Measurements from ENCODE around the gene SBNO1.
"Not testable (repeated sequence)": the region's sequence is repeated elsewhere in the genome, so short reads cannot be mapped to it uniquely, and the experiment has no call there.

SBNO1 gene

GRCh38 chr12:123369229-123369628 lies 4.6 kb upstream of the SBNO1 start:
- no peaks in the 10 kb centered on the region for H3K27me3 ChIP-seq (ENCODE audit: insufficient read depth, low read length)
- H3K79me2 ChIP-seq (ENCODE audit: insufficient read depth, low read length) = peaks cover 3% of the 10 kb centered on the region
- H3K4me3 ChIP-seq (ENCODE audit: low read depth, low read length, poor library complexity, severe bottlenecking) = no peak overlapping the region
- no peak overlapping the region for H2AFZ ChIP-seq (ENCODE audit: low read length)
- H3K27ac ChIP-seq (ENCODE audit: low read depth, low read length, poor library complexity, severe bottlenecking) = peak overlapping the region; percentile 43
- TF ChIP-seq CTCF (IDR thresholded peaks at IDR 0.05; ENCODE audit: low read length) = no peak
- no peak for TF ChIP-seq EZH2 (IDR thresholded peaks at IDR 0.05; ENCODE audit: borderline replicate concordance, low read length)
- peaks cover 11% of the 10 kb centered on the region for H3K4me1 ChIP-seq (ENCODE audit: insufficient read depth, low read length, severe bottlenecking)
- H3K9me2 ChIP-seq (ENCODE audit: low read depth, low read length) = no peaks in the 10 kb centered on the region
- no peaks in the 10 kb centered on the region for H3K9me3 ChIP-seq (ENCODE audit: low read length)
- H3K9ac ChIP-seq (ENCODE audit: low read length) = no peak overlapping the region
- no peaks in the 10 kb centered on the region for H3K36me3 ChIP-seq (ENCODE audit: insufficient read depth, low read length)
- H4K20me1 ChIP-seq (ENCODE audit: insufficient read depth, low read length) = no peaks in the 10 kb centered on the region
- H3K4me2 ChIP-seq (ENCODE audit: low read length) = no peak overlapping the region
- 0 out of 2 replicates have a peak, but pooled peaks cover 4% of the 10 kb centered on the region for H3F3A ChIP-seq (ENCODE audit: insufficient read depth, low read length)

- not testable (repeated sequence) for H3K27me3 ChIP-seq (ENCODE audit: insufficient read depth, low read length); H2AFZ ChIP-seq (ENCODE audit: low read length); H4K20me1 ChIP-seq (ENCODE audit: insufficient read depth, low read length); H3K9ac ChIP-seq (ENCODE audit: low read length); H3K4me3 ChIP-seq (ENCODE audit: low read depth, low read length, poor library complexity, severe bottlenecking); H3K9me2 ChIP-seq (ENCODE audit: low read depth, low read length); H3K27ac ChIP-seq (ENCODE audit: low read depth, low read length, poor library complexity, severe bottlenecking); H3K36me3 ChIP-seq (ENCODE audit: insufficient read depth, low read length); H3F3A ChIP-seq (ENCODE audit: insufficient read depth, low read length); H3K4me2 ChIP-seq (ENCODE audit: low read length); H3K9me3 ChIP-seq (ENCODE audit: low read length)
- H3K79me2 ChIP-seq (ENCODE audit: insufficient read depth, low read length) = peaks cover 11% of the 10 kb centered on the region
- H3K4me1 ChIP-seq (ENCODE audit: insufficient read depth, low read length, severe bottlenecking) = peaks cover 11% of the 10 kb centered on the region
Observed at GRCh38 chr12:123368431-123368830, 3.8 kb upstream of the SBNO1 start.

- H3K4me3 ChIP-seq (ENCODE audit: low read depth, low read length, poor library complexity, severe bottlenecking) = no peak overlapping the region
- 0 out of 2 replicates have a peak, but pooled peaks cover 4% of the 10 kb centered on the region for H3F3A ChIP-seq (ENCODE audit: insufficient read depth, low read length)
- no peaks in the 10 kb centered on the region for H4K20me1 ChIP-seq (ENCODE audit: insufficient read depth, low read length)
- TF ChIP-seq CTCF (IDR thresholded peaks at IDR 0.05; ENCODE audit: low read length) (no peak), EZH2 (IDR thresholded peaks at IDR 0.05; ENCODE audit: borderline replicate concordance, low read length) (no peak)
- no peak overlapping the region for H3K4me2 ChIP-seq (ENCODE audit: low read length)
- no peak overlapping the region for H3K27ac ChIP-seq (ENCODE audit: low read depth, low read length, poor library complexity, severe bottlenecking)
- H3K9me2 ChIP-seq (ENCODE audit: low read depth, low read length) = no peaks in the 10 kb centered on the region
- H3K36me3 ChIP-seq (ENCODE audit: insufficient read depth, low read length) = no peaks in the 10 kb centered on the region
- H3K9ac ChIP-seq (ENCODE audit: low read length) = no peak overlapping the region
- peaks cover 20% of the 10 kb centered on the region for H3K4me1 ChIP-seq (ENCODE audit: insufficient read depth, low read length, severe bottlenecking)
- no peaks in the 10 kb centered on the region for H3K27me3 ChIP-seq (ENCODE audit: insufficient read depth, low read length)
- no peak overlapping the region for H2AFZ ChIP-seq (ENCODE audit: low read length)
- no peaks in the 10 kb centered on the region for H3K9me3 ChIP-seq (ENCODE audit: low read length)
- peaks cover 21% of the 10 kb centered on the region for H3K79me2 ChIP-seq (ENCODE audit: insufficient read depth, low read length)
Observed at GRCh38 chr12:123367511-123367910, 2.9 kb upstream of the SBNO1 start.

Data from OCI-LY1 (cell line).